T-cell (primary cell): Measurements from ENCODE around the gene TSHZ1. TPM values are rescaled to one million over a fixed set of nuclear protein-coding genes. Genes with fewer than 3 reads are reported as not detected.

ENCODE experiments used
- ATAC-seq, 4 experiments: fragments of 200-7000 bp in 3 of 4; fragments of 150-1000 bp in 1 of 4; cut with Tn5 transposase; replicated peaks in 1 of 4; 1 replicate in 3 of 4; 2 replicates in 1 of 4; pipeline ENCODE4 v1.10.0; 2021; ENCODE audit warnings: moderate library complexity in 3 of 4, mild to moderate bottlenecking in 2 of 4, moderate number of reproducible peaks in 1 of 4
- CTCF ChIA-PET, 2 donors: fragments of 300-600 bp; sonication (Branson Sonifier 250); formaldehyde crosslinking; loops; one replicate each; lab custom pipeline; 2022; ENCODE audit warnings: antibody characterized with exemption in 2 of 2; lab: Charles Lee
- POLR2A ChIA-PET, 2 donors: fragments of 300-600 bp; sonication (Branson Sonifier 250); formaldehyde crosslinking; loops; one replicate each; lab custom pipeline; 2022; ENCODE audit warnings: antibody characterized with exemption in 2 of 2; lab: Charles Lee
- DNase-seq, 35 experiments: peaks; one replicate each; pipeline versions ENCODE4 v3.0.0 to v3.0.0-alpha.2; 2013 to 2023
- H3K27ac ChIP-seq: one replicate; pipeline ENCODE4 v1.5.1; 2013; ENCODE audit warnings: low read length
- H3K27me3 ChIP-seq, 2 experiments: replicated peaks in 1 of 2; 1 replicate in 1 of 2; 2 replicates in 1 of 2; pipeline versions ENCODE4 v1.6.1 to v1.7.0; 2013; ENCODE audit warnings: low read length in 1 of 2, mixed read lengths in 1 of 2; ENCODE audit not compliant: control insufficient read depth in 2 of 2, insufficient read depth in 2 of 2; ENCODE audit errors: extremely low read depth in 1 of 2
- H3K36me3 ChIP-seq, 2 donors: 1 replicate in 1 of 2; 2 replicates in 1 of 2; pipeline versions ENCODE4 v1.6.1 to v1.7.0; 2013; ENCODE audit warnings: low read length in 1 of 2; ENCODE audit not compliant: control insufficient read depth in 2 of 2, insufficient read depth in 1 of 2; ENCODE audit errors: extremely low read depth in 1 of 2
- H3K4me1 ChIP-seq, 2 experiments: 1 replicate in 1 of 2; 2 replicates in 1 of 2; pipeline versions ENCODE4 v1.6.1 to v1.7.0; 2013; ENCODE audit warnings: low read length in 2 of 2, mixed read lengths in 1 of 2; ENCODE audit not compliant: insufficient read depth in 2 of 2, control insufficient read depth in 1 of 2; ENCODE audit errors: extremely low read depth in 1 of 2
- H3K4me3 ChIP-seq, 2 donors: 1 replicate in 1 of 2; 2 replicates in 1 of 2; pipeline versions ENCODE4 v1.5.1 to v1.7.0; 2013; ENCODE audit warnings: mild to moderate bottlenecking in 2 of 2, low read length in 1 of 2, moderate library complexity in 1 of 2; ENCODE audit not compliant: control insufficient read depth in 1 of 2; ENCODE audit errors: extremely low read depth in 1 of 2
- H3K9me3 ChIP-seq: 2 replicates; pipeline ENCODE4 v1.7.0; 2013
- H3K27ac Mint-ChIP-seq, 2 donors: one replicate each; pipeline ENCODE4 v1.8.0; 2020 to 2021; ENCODE audit warnings: mild to moderate bottlenecking in 2 of 2, mixed read lengths in 2 of 2
- H3K27me3 Mint-ChIP-seq, 2 donors: one replicate each; pipeline ENCODE4 v1.8.0; 2021 to 2022; ENCODE audit warnings: mixed read lengths in 2 of 2
- H3K36me3 Mint-ChIP-seq: one replicate; pipeline ENCODE4 v1.8.0; 2021; ENCODE audit warnings: mixed read lengths
- H3K4me1 Mint-ChIP-seq, 3 donors: one replicate each; pipeline ENCODE4 v1.8.0; 2020 to 2022; ENCODE audit warnings: mixed read lengths in 3 of 3, mild to moderate bottlenecking in 1 of 3
- H3K4me3 Mint-ChIP-seq, 3 donors: one replicate each; pipeline ENCODE4 v1.8.0; 2020 to 2022; ENCODE audit warnings: mild to moderate bottlenecking in 3 of 3, mixed read lengths in 3 of 3, moderate library complexity in 3 of 3
- H3K9me3 Mint-ChIP-seq, 3 donors: one replicate each; pipeline ENCODE4 v1.8.0; 2020 to 2022; ENCODE audit warnings: mixed read lengths in 3 of 3
- WGBS: methylation state at CpG from one replicate; pipeline ENCODE4 v1.1.5; 2013; ENCODE audit warnings: missing lambda C conversion rate; ENCODE audit not compliant: insufficient coverage; 5-methylcytosine and 5-hydroxymethylcytosine counted together
- total RNA-seq, 35 experiments: library from RNA in 6 of 35; stranded (reverse) in 6 of 35; fragments of 120-200 nt in 1 of 35; gene quantifications; one replicate each; pipeline versions ENCODE4 v1.2.1 to v1.2.4 and lab custom pipeline; 2013 to 2026

The TSHZ1 gene
- total RNA-seq, 5 donors from 2014 or later (not counting 1 experiment from before 2014, with no cell fraction given): 26.5 to 31.3 (median 28.2) TPM

GRCh38 chr18:75246721-75247610, 36.4 kb downstream of the TSHZ1 start:
- Mint-ChIP-seq H3K4me3 (peak overlapping the region; percentile 83 to 88 (median 85)), H3K27me3 (no peaks in the 10 kb centered on the region), H3K4me1 (peaks cover 82 to 88% (median 87%) of the 10 kb centered on the region in 3 donors), H3K9me3 (peaks cover 0 to 3% (median 0%) of the 10 kb centered on the region in 3 donors), H3K36me3 (no peaks in the 10 kb centered on the region), H3K27ac (peak overlapping the region; percentile 95 to 98)
- ChIA-PET CTCF (interaction anchor here (0.6 to 1.3 kb wide), 6 partner anchors 9 to 96 kb away, joined by 3 read pairs; no protein-coding TSS in a partner anchor), POLR2A (interaction anchor here (0.6 to 1.1 kb wide), 4 partner anchors 32 to 37 kb away, joined by 3 read pairs; partner anchors contain the start of gene TSHZ1 (in 2 of the 2))
- Histone ChIP-seq H3K27me3 (no peaks in the 10 kb centered on the region), H3K27ac (peak overlapping the region; percentile 82), H3K9me3 (no peaks in the 10 kb centered on the region), H3K36me3 (no peaks in the 10 kb centered on the region), H3K4me3 (peak overlapping the region; percentile 39 to 73), H3K4me1 (peaks cover 30 to 57% of the 10 kb centered on the region in 2 experiments)
- ATAC-seq: peak; percentile 17 to 40 (median 27)
- peak in 2 of 35 experiments; percentile 26 to 32 for DNase-seq
- 47% methylated on average over 6 of the region's 10 CpGs for WGBS

GRCh38 chr18:75247611-75248421, 37.2 kb downstream of the TSHZ1 start:
- Mint-ChIP-seq H3K27ac (peak overlapping the region; percentile 95 to 98), H3K36me3 (no peaks in the 10 kb centered on the region), H3K4me1 (peaks cover 79 to 85% (median 83%) of the 10 kb centered on the region in 3 donors), H3K9me3 (peaks cover 0 to 3% (median 0%) of the 10 kb centered on the region in 3 donors), H3K27me3 (no peaks in the 10 kb centered on the region), H3K4me3 (peak overlapping the region; percentile 83 to 88 (median 85))
- no peaks in the 10 kb centered on the region for H3K9me3 ChIP-seq
- H3K4me3 ChIP-seq: peak overlapping the region; percentile 39 to 73
- no peaks in the 10 kb centered on the region for H3K36me3 ChIP-seq
- no peaks in the 10 kb centered on the region for H3K27me3 ChIP-seq
- peak overlapping the region; percentile 82 for H3K27ac ChIP-seq
- peaks cover 30 to 56% of the 10 kb centered on the region in 2 experiments for H3K4me1 ChIP-seq
- peak; percentile 51 to 56 (median 52) for ATAC-seq
- no CpG with 5 or more reads among the region's 8 CpGs for WGBS
- CTCF ChIA-PET: interaction anchor here (0.6 to 1.1 kb wide), 5 partner anchors 35 to 504 kb away, joined by 3 to 4 read pairs (median 3); no protein-coding TSS in a partner anchor
- peak in 2 of 35 experiments; percentile 36 to 66 for DNase-seq
- POLR2A ChIA-PET: interaction anchor here in 1 of 2 donors (0.5 to 1.1 kb wide), 2 partner anchors 34 to 1814 kb away, joined by 3 to 4 read pairs; no protein-coding TSS in a partner anchor

GRCh38 chr18:75248426-75249174, 38.0 kb downstream of the TSHZ1 start:
- DNase-seq: peak in 1 of 35 experiments; percentile 9
- Histone ChIP-seq H3K27me3 (no peaks in the 10 kb centered on the region), H3K4me1 (peaks cover 33 to 52% of the 10 kb centered on the region in 2 experiments), H3K27ac (peak overlapping the region; percentile 82), H3K4me3 (peak overlapping the region in 1 of 2 donors; percentile 39), H3K36me3 (no peaks in the 10 kb centered on the region), H3K9me3 (no peaks in the 10 kb centered on the region)
- ATAC-seq: no peak
- Mint-ChIP-seq H3K9me3 (peaks cover 0 to 3% (median 0%) of the 10 kb centered on the region in 3 donors), H3K4me1 (peaks cover 82 to 85% (median 82%) of the 10 kb centered on the region in 3 donors), H3K4me3 (peak overlapping the region; percentile 83 to 88 (median 85)), H3K36me3 (no peaks in the 10 kb centered on the region), H3K27ac (peak overlapping the region; percentile 95 to 98), H3K27me3 (no peaks in the 10 kb centered on the region)
- CTCF ChIA-PET: interaction anchor here (0.6 to 1.1 kb wide), 3 partner anchors 36 to 286 kb away, joined by 3 read pairs; no protein-coding TSS in a partner anchor
- POLR2A ChIA-PET: interaction anchor here in 1 of 2 donors (0.5 to 1.1 kb wide), 3 partner anchors 12 to 1814 kb away, joined by 3 to 4 read pairs (median 3); no protein-coding TSS in a partner anchor
- WGBS: 94% methylated on average over 10 of the region's 20 CpGs

DNA sequence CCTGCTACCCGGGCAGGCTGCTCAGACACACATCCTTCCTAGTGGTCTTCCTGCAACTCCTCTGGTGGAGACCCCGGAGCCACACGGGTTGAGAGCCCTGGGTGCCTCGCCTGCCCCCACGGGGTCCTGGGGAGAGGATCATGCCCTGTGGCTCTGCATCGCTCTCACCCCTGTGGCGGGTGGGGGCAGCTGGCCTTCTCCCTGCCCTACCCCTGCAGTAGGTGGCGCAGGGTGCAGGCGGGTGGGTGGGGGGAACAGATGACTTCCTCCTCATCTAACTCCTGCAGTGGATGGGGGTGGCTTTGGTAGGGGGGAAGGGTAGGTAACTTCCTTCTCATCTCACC, 38.5 kb downstream of the TSHZ1 start:
- Histone ChIP-seq H3K36me3 (no peaks in the 10 kb centered on the region), H3K4me1 (peaks cover 33 to 50% of the 10 kb centered on the region in 2 experiments), H3K27me3 (no peaks in the 10 kb centered on the region), H3K27ac (peak overlapping the region; percentile 82), H3K9me3 (no peaks in the 10 kb centered on the region), H3K4me3 (no peak overlapping the region)
- H3K27ac Mint-ChIP-seq: peak overlapping the region; percentile 55 to 98
- no peaks in the 10 kb centered on the region for H3K27me3 Mint-ChIP-seq
- peaks cover 0 to 3% (median 0%) of the 10 kb centered on the region in 3 donors for H3K9me3 Mint-ChIP-seq
- H3K4me1 Mint-ChIP-seq: peaks cover 81 to 85% (median 82%) of the 10 kb centered on the region in 3 donors
- no peak for ATAC-seq
- ChIA-PET CTCF (no interaction called here), POLR2A (interaction anchor here in 1 of 2 donors (0.6 kb wide), 1 partner anchor 13 kb away, joined by 3 read pairs; no protein-coding TSS in a partner anchor)
- peak overlapping the region in 2 of 3 donors; percentile 34 to 85 for H3K4me3 Mint-ChIP-seq
- H3K36me3 Mint-ChIP-seq: no peaks in the 10 kb centered on the region
- WGBS: 95% methylated on average over 5 of the region's 9 CpGs
- no peak for DNase-seq

- ChIA-PET CTCF (no interaction called here), POLR2A (no interaction called here)
- H3K4me3 Mint-ChIP-seq: peak overlapping the region in 1 of 3 donors; percentile 49
- peak overlapping the region; percentile 64 to 79 for H3K27ac Mint-ChIP-seq
- Histone ChIP-seq H3K4me3 (no peak overlapping the region), H3K27me3 (no peaks in the 10 kb centered on the region), H3K4me1 (peaks cover 33 to 45% of the 10 kb centered on the region in 2 experiments), H3K9me3 (no peaks in the 10 kb centered on the region), H3K27ac (peak overlapping the region; percentile 56), H3K36me3 (no peaks in the 10 kb centered on the region)
- H3K27me3 Mint-ChIP-seq: no peaks in the 10 kb centered on the region
- peaks cover 79 to 85% (median 81%) of the 10 kb centered on the region in 3 donors for H3K4me1 Mint-ChIP-seq
- 93% methylated on average over 9 of the region's 18 CpGs for WGBS
- H3K36me3 Mint-ChIP-seq: no peaks in the 10 kb centered on the region
- peak in 4 of 35 experiments; percentile 15 to 33 (median 22) for DNase-seq
- H3K9me3 Mint-ChIP-seq: peaks cover 0 to 3% (median 0%) of the 10 kb centered on the region in 3 donors
- ATAC-seq: peak in 1 of 4 experiments; percentile 10
These were observed 39.3 kb downstream of the TSHZ1 start for GRCh38 chr18:75249672-75250470.
